H1 (cell line): ENCODE data around the gene SORCS3. TPM values are rescaled to one million over a fixed set of nuclear protein-coding genes. Genes with fewer than 3 reads are reported as not detected.

Experiments
- CTCF ChIA-PET: fragments of 300-600 bp; sonication (Branson Sonifier 250); formaldehyde crosslinking; loops from one replicate; lab custom pipeline; 2021; ENCODE audit not compliant: partially characterized antibody; lab: Charles Lee
- POLR2A ChIA-PET: fragments of 300-600 bp; sonication (Branson Sonifier 250); formaldehyde crosslinking; loops from one replicate; lab custom pipeline; 2021; ENCODE audit warnings: inconsistent platforms; ENCODE audit not compliant: partially characterized antibody; lab: Charles Lee
- DNase-seq, 2 experiments: peaks; one replicate each; pipeline versions ENCODE4 v3.0.0 to v3.0.0-alpha.2; 2010 to 2022; ENCODE audit warnings: low spot score in 2 of 2, low read depth in 1 of 2, mixed read lengths in 1 of 2
- FAIRE-seq: peaks from 2 replicates; lab custom pipeline; 2011; peaks lifted over from hg19 to GRCh38; lab: Jason Lieb, UNC
- H2AFZ ChIP-seq: 2 replicates; pipeline ENCODE4 v1.8.1; 2012; ENCODE audit warnings: low read length, inconsistent platforms
- H2AK5ac ChIP-seq: 2 replicates; pipeline ENCODE4 v1.6.1; 2013; ENCODE audit warnings: low read depth, low read length
- H2BK120ac ChIP-seq: replicated peaks from 2 replicates; pipeline ENCODE3; 2013; ENCODE audit warnings: low read depth, low read length, inconsistent platforms
- H2BK12ac ChIP-seq: 2 replicates; pipeline ENCODE4 v1.6.1; 2013; ENCODE audit warnings: low read depth, low read length
- H2BK15ac ChIP-seq: 2 replicates; pipeline ENCODE4 v1.6.1; 2013; ENCODE audit warnings: low read length
- H2BK20ac ChIP-seq: 2 replicates; pipeline ENCODE4 v1.6.1; 2013; ENCODE audit warnings: low read length
- H2BK5ac ChIP-seq: 2 replicates; pipeline ENCODE4 v1.6.1; 2013; ENCODE audit warnings: low read depth, low read length
- H3K14ac ChIP-seq: 2 replicates; pipeline ENCODE4 v1.6.1; 2013; ENCODE audit warnings: inconsistent platforms; ENCODE audit not compliant: insufficient read length
- H3K18ac ChIP-seq: 2 replicates; pipeline ENCODE4 v1.6.1; 2013; ENCODE audit warnings: low read length; ENCODE audit errors: extremely low read depth
- H3K23ac ChIP-seq: 2 replicates; pipeline ENCODE4 v1.6.1; 2013; ENCODE audit warnings: inconsistent platforms; ENCODE audit not compliant: insufficient read length
- H3K23me2 ChIP-seq: 2 replicates; pipeline ENCODE4 v1.6.1; 2013; ENCODE audit warnings: low read depth, low read length
- H3K27ac ChIP-seq: 2 replicates; pipeline ENCODE4 v1.6.1; 2011; ENCODE audit warnings: low read depth, low read length, inconsistent platforms
- H3K27me3 ChIP-seq, 4 experiments: replicated peaks in 1 of 4; 1 replicate in 1 of 4; 2 replicates in 3 of 4; pipeline versions ENCODE4 v1.6.1 to v1.8.1; 2011 to 2013; ENCODE audit warnings: low read length in 3 of 4, mild to moderate bottlenecking in 3 of 4, inconsistent platforms in 2 of 4, mixed read lengths in 2 of 4, moderate library complexity in 1 of 4; ENCODE audit not compliant: control insufficient read depth in 3 of 4, insufficient read depth in 3 of 4; ENCODE audit errors: extremely low read depth in 1 of 4
- H3K36me3 ChIP-seq, 4 experiments: 2 replicates each; pipeline versions ENCODE4 v1.6.1 to v1.8.1; 2011 to 2013; ENCODE audit warnings: mild to moderate bottlenecking in 4 of 4, low read length in 3 of 4, moderate library complexity in 2 of 4, control low read depth in 1 of 4, inconsistent platforms in 1 of 4; ENCODE audit not compliant: insufficient read depth in 4 of 4, control insufficient read depth in 2 of 4
- H3K4ac ChIP-seq: replicated peaks from 2 replicates; pipeline ENCODE3; 2013; ENCODE audit warnings: low read length, low read depth, mixed read lengths, inconsistent platforms; ENCODE audit not compliant: insufficient read length
- H3K4me1 ChIP-seq, 4 experiments: replicated peaks in 1 of 4; 1 replicate in 1 of 4; 2 replicates in 3 of 4; pipeline versions ENCODE4 v1.6.1 to v1.8.1; 2011 to 2013; ENCODE audit warnings: low read length in 3 of 4, inconsistent platforms in 2 of 4, mixed read lengths in 1 of 4; ENCODE audit not compliant: insufficient read depth in 4 of 4, control insufficient read depth in 3 of 4
- H3K4me2 ChIP-seq, 2 experiments: 2 replicates each; pipeline versions ENCODE4 v1.6.1 to v1.8.1; 2011 to 2013; ENCODE audit warnings: low read depth in 2 of 2, low read length in 2 of 2, control low read depth in 1 of 2, inconsistent platforms in 1 of 2, mild to moderate bottlenecking in 1 of 2; ENCODE audit not compliant: insufficient read depth in 1 of 2
- H3K4me3 ChIP-seq, 4 experiments: fragments of 200-600, 300-600 bp in 1 of 4; sonication (generic), shearing (Covaris generic), sonication (Bioruptor Twin) in 1 of 4; 2 replicates each; pipeline versions ENCODE4 v1.5.1 to v1.8.1; 2011 to 2016; ENCODE audit warnings: low read length in 4 of 4, low read depth in 3 of 4, control low read depth in 2 of 4, inconsistent platforms in 2 of 4, mild to moderate bottlenecking in 2 of 4, mixed read lengths in 1 of 4, moderate library complexity in 1 of 4; ENCODE audit not compliant: insufficient read depth in 2 of 4; ENCODE audit errors: extremely low read depth in 1 of 4
- H3K56ac ChIP-seq: replicated peaks from 2 replicates; pipeline ENCODE3; 2013; ENCODE audit warnings: low read depth, mild to moderate bottlenecking, mixed read lengths, low read length, inconsistent platforms; ENCODE audit not compliant: insufficient read length
- H3K79me1 ChIP-seq: 2 replicates; pipeline ENCODE4 v1.6.1; 2013; ENCODE audit warnings: low read depth, low read length, control low read depth
- H3K79me2 ChIP-seq, 2 experiments: 2 replicates each; pipeline versions ENCODE4 v1.6.1 to v1.8.1; 2012 to 2013; ENCODE audit warnings: low read length in 2 of 2, mild to moderate bottlenecking in 2 of 2, inconsistent platforms in 1 of 2; ENCODE audit not compliant: insufficient read depth in 2 of 2, control insufficient read depth in 1 of 2
- H3K9ac ChIP-seq, 4 experiments: replicated peaks in 1 of 4; 1 replicate in 1 of 4; 2 replicates in 3 of 4; pipeline versions ENCODE4 v1.6.1 to v1.8.1; 2011 to 2013; ENCODE audit warnings: low read depth in 3 of 4, low read length in 3 of 4, control low read depth in 2 of 4, mild to moderate bottlenecking in 2 of 4, moderate library complexity in 2 of 4, inconsistent platforms in 1 of 4; ENCODE audit errors: extremely low read depth in 1 of 4
- H3K9me3 ChIP-seq, 2 experiments: 2 replicates each; pipeline versions ENCODE4 v1.6.1 to v1.8.1; 2012 to 2013; ENCODE audit warnings: mild to moderate bottlenecking in 2 of 2, moderate library complexity in 2 of 2, control low read depth in 1 of 2, inconsistent platforms in 1 of 2, low read depth in 1 of 2, low read length in 1 of 2, mixed read lengths in 1 of 2; ENCODE audit not compliant: insufficient read depth in 2 of 2
- H4K20me1 ChIP-seq, 2 experiments: replicated peaks in 1 of 2; 2 replicates each; pipeline versions ENCODE3 to v1.8.1; 2011 to 2013; ENCODE audit warnings: inconsistent platforms in 2 of 2, low read length in 2 of 2, mild to moderate bottlenecking in 1 of 2; ENCODE audit not compliant: insufficient read depth in 2 of 2, control insufficient read depth in 1 of 2
- H4K5ac ChIP-seq: 2 replicates; pipeline ENCODE4 v1.6.1; 2013; ENCODE audit warnings: low read length, low read depth, mixed read lengths, inconsistent platforms; ENCODE audit not compliant: insufficient read length
- H4K8ac ChIP-seq: 2 replicates; pipeline ENCODE4 v1.8.0; 2013; ENCODE audit warnings: mild to moderate bottlenecking, moderate library complexity, low read length, inconsistent platforms; ENCODE audit not compliant: insufficient read depth; ENCODE audit errors: extremely low read depth
- H4K91ac ChIP-seq: replicated peaks from 2 replicates; pipeline ENCODE3; 2013; ENCODE audit warnings: low read length, mixed read lengths, inconsistent platforms; ENCODE audit not compliant: insufficient read length
- ASH2L ChIP-seq: fragments of 200-600, 300-600 bp; sonication (generic); IDR thresholded peaks from one replicate; pipeline ENCODE4 v1.7.1; 2017; ENCODE audit warnings: low read length
- BACH1 ChIP-seq: IDR thresholded peaks from 2 replicates; pipeline ENCODE4 v1.6.1; 2012; ENCODE audit warnings: low read length, improper control_type of control experiment
- BCL11A ChIP-seq, 2 experiments: IDR thresholded peaks; one replicate each; pipeline ENCODE4 v1.6.1; 2011; ENCODE audit warnings: low read depth in 2 of 2, low read length in 2 of 2, mild to moderate bottlenecking in 2 of 2
- CREB1 ChIP-seq: IDR thresholded peaks from 2 replicates; pipeline ENCODE4 v1.6.1; 2012; ENCODE audit warnings: inconsistent platforms
- CTCF ChIP-seq, 3 experiments: IDR thresholded peaks; 1 replicate in 2 of 3; 2 replicates in 1 of 3; pipeline versions ENCODE4 v1.5.1 to v1.6.1; 2011; ENCODE audit warnings: low read length in 3 of 3, mild to moderate bottlenecking in 3 of 3, inconsistent platforms in 2 of 3, low read depth in 1 of 3, moderate library complexity in 1 of 3; ENCODE audit not compliant: insufficient read depth in 1 of 3; ENCODE audit errors: control extremely low read depth in 1 of 3
- TAF1 ChIP-seq: IDR thresholded peaks from 2 replicates; pipeline ENCODE4 v1.6.1; 2011; ENCODE audit warnings: mild to moderate bottlenecking, low read depth, low read length
- TAF7 ChIP-seq: optimal IDR thresholded peaks from 2 replicates; pipeline ENCODE3; 2011; ENCODE audit warnings: low read depth, mild to moderate bottlenecking, inconsistent platforms, low read length, moderate library complexity, borderline replicate concordance
- TEAD4 ChIP-seq: IDR thresholded peaks from 2 replicates; pipeline ENCODE4 v1.6.1; 2012; ENCODE audit warnings: low read depth, low read length, inconsistent platforms, mixed read lengths
- WGBS, 2 experiments: shearing (Covaris generic) in 1 of 2; methylation state at CpG; one replicate each; pipeline versions ENCODE4 v1.1.6 to v1.1.7; 2013 to 2015; ENCODE audit warnings: low lambda C conversion rate in 2 of 2, mixed read lengths in 2 of 2, inconsistent platforms in 1 of 2, low coverage in 1 of 2, missing lambda C conversion rate in 1 of 2; ENCODE audit not compliant: insufficient replicate concordance in 2 of 2, insufficient coverage in 1 of 2, insufficient read length in 1 of 2; ENCODE audit errors: extremely low coverage in 1 of 2, missing lambda C conversion rate in 1 of 2; 5-methylcytosine and 5-hydroxymethylcytosine counted together
- polyA plus RNA-seq, 7 experiments: library from polyadenylated mRNA; depleted of rRNA in 3 of 7; stranded (reverse) in 5 of 7; unstranded in 2 of 7; fragments of >200 nt in 5 of 7; fragments of 200-250 nt in 2 of 7; gene quantifications; 1 replicate in 5 of 7; 2 replicates in 1 of 7; 4 replicates in 1 of 7; pipeline versions ENCODE4 v1.2.1 to v1.2.3, GENCODE V29; 2011 to 2013; ENCODE audit warnings: missing spikeins in 2 of 7, mixed read lengths in 2 of 7
- total RNA-seq: library from RNA; stranded (reverse); fragmentation: NEBNext Ultra II Directional; extraction: Animal tissue kit (Norgen Biotek cat#: 25700); gene quantifications from 2 replicates; pipeline ENCODE4 v1.2.1, GENCODE V29; 2021

The SORCS3 gene
- total and polyA plus RNA-seq, 2 of the 8 experiments (the other 6 are each of a cell fraction or from before 2014, with no cell fraction given) = 0.26 to 0.88 TPM

GRCh38 chr10:104680467-104681401 is 39.6 kb downstream of the SORCS3 start:
- no peak overlapping the region for H2AK5ac ChIP-seq
- no peaks in the 10 kb centered on the region for H3K9me3 ChIP-seq
- peak overlapping the region; percentile 72 for H2BK12ac ChIP-seq
- DNase-seq = peak in 1 of 2 experiments; percentile 76
- peak overlapping the region; percentile 17 for H3K4ac ChIP-seq
- H4K91ac ChIP-seq = peak overlapping the region; percentile 36
- peak overlapping the region; percentile 93 for H3K18ac ChIP-seq
- no peak for FAIRE-seq
- H3K23ac ChIP-seq = no peak overlapping the region
- H3K79me2 ChIP-seq = no peaks in the 10 kb centered on the region
- H3K14ac ChIP-seq = no peak overlapping the region
- H3K23me2 ChIP-seq = peaks cover 8% of the 10 kb centered on the region; the same call in 1 of the 2 replicates
- H2BK20ac ChIP-seq = no peak overlapping the region
- peak overlapping the region; percentile 92 to 97 for H3K4me2 ChIP-seq
- CTCF ChIA-PET = interaction anchor here (1.2 kb wide), 2 partner anchors 52 to 245 kb away, joined by 3 read pairs; no protein-coding TSS in a partner anchor
- peaks cover 0 to 6% (median 2%) of the 10 kb centered on the region in 4 experiments; a peak in 4 of 7 replicates for H3K27me3 ChIP-seq
- H2BK120ac ChIP-seq = no peak overlapping the region
- H2BK15ac ChIP-seq = 0 out of 2 replicates have a peak overlapping the region, but pooled peaks have one; percentile 88
- WGBS, 2 experiments = 28% methylated on average over 33 of the region's 35 CpGs; no CpG with 5 or more reads in 1 of the 2 experiments
- no peaks in the 10 kb centered on the region for H4K20me1 ChIP-seq
- H3K36me3 ChIP-seq = no peaks in the 10 kb centered on the region
- peaks cover 0 to 7% (median 3%) of the 10 kb centered on the region in 4 experiments; a peak in 4 of 7 replicates for H3K4me1 ChIP-seq
- peak overlapping the region in 2 of 4 experiments; percentile 25 to 41; a peak in 3 of 7 replicates for H3K9ac ChIP-seq
- no peak overlapping the region for H4K5ac ChIP-seq
- no peak overlapping the region; the same call in 1 of the 2 replicates for H3K27ac ChIP-seq
- POLR2A ChIA-PET = interaction anchor here (1.4 kb wide), 1 partner anchor 34 kb away, joined by 3 read pairs; no protein-coding TSS in a partner anchor
- no peaks in the 10 kb centered on the region for H3K79me1 ChIP-seq
- H2BK5ac ChIP-seq = no peak overlapping the region
- H4K8ac ChIP-seq = no peak overlapping the region; the same call in 1 of the 2 replicates
- peak overlapping the region; percentile 40 to 62 (median 52); a peak in 7 of 8 replicates for H3K4me3 ChIP-seq
- peak overlapping the region; percentile 99 for H2AFZ ChIP-seq
- H3K56ac ChIP-seq = no peak overlapping the region
- TF ChIP-seq CREB1 = peak; percentile 40; the same call in 1 of the 2 replicates
- TF ChIP-seq BACH1 = no peak
- TF ChIP-seq CTCF (IDR thresholded peaks at IDR 0.05; ENCODE audit: control extremely low read depth in 1 of 3, insufficient read depth in 1 of 3, low read depth in 1 of 3, low read length in 3 of 3) = peak in 1 of 3 experiments; percentile 6; a peak in 1 of 4 replicates
- TF ChIP-seq TAF7 = no peak
- no peak for TF ChIP-seq TEAD4
- no peak for TF ChIP-seq TAF1
- no peak for TF ChIP-seq BCL11A (IDR thresholded peaks at IDR 0.05; ENCODE audit: low read depth in 2 of 2, low read length in 2 of 2)
- TF ChIP-seq ASH2L = peak; percentile 22
